C4-2B (cell line): ENCODE results near the gene PISD.

Source experiments
- H3K27ac ChIP-seq: fragments of 450-650 bp; 2 replicates; pipeline ENCODE4 v1.5.1; 2017
- ZFX ChIP-seq: fragments of 450-650 bp; IDR thresholded peaks from 2 replicates; pipeline ENCODE4 v1.6.1; 2017
- TF ChIP-seq, protein P1 (sequence below): fragments of 450-650 bp; conservative IDR thresholded peaks from 2 replicates; pipeline ENCODE4 v1.5.1; 2017; ENCODE audit warnings: mild to moderate bottlenecking

Gene PISD

DNA sequence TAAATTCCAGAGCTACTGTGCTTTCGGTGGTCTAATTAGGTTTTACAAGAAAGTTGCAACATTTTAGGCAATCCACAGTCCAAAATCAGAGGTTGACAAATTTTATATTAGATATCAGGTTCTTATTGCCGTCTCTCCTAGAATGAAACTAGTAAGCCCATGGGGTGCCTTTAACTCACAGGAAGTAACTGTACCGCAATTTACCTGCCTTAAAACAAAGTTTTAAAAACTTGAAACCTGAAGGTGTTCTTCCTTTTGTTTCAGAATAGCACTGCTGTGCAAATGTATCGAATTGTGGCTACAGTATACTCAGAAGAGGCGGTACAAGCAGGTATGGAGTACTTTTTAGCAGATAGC is 77.2 kb downstream of the PISD start:
- H3K27ac ChIP-seq = no peak overlapping the region
- TF ChIP-seq, protein P1, sequence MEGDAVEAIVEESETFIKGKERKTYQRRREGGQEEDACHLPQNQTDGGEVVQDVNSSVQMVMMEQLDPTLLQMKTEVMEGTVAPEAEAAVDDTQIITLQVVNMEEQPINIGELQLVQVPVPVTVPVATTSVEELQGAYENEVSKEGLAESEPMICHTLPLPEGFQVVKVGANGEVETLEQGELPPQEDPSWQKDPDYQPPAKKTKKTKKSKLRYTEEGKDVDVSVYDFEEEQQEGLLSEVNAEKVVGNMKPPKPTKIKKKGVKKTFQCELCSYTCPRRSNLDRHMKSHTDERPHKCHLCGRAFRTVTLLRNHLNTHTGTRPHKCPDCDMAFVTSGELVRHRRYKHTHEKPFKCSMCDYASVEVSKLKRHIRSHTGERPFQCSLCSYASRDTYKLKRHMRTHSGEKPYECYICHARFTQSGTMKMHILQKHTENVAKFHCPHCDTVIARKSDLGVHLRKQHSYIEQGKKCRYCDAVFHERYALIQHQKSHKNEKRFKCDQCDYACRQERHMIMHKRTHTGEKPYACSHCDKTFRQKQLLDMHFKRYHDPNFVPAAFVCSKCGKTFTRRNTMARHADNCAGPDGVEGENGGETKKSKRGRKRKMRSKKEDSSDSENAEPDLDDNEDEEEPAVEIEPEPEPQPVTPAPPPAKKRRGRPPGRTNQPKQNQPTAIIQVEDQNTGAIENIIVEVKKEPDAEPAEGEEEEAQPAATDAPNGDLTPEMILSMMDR = no peak
- no peak for TF ChIP-seq ZFX

DNA sequence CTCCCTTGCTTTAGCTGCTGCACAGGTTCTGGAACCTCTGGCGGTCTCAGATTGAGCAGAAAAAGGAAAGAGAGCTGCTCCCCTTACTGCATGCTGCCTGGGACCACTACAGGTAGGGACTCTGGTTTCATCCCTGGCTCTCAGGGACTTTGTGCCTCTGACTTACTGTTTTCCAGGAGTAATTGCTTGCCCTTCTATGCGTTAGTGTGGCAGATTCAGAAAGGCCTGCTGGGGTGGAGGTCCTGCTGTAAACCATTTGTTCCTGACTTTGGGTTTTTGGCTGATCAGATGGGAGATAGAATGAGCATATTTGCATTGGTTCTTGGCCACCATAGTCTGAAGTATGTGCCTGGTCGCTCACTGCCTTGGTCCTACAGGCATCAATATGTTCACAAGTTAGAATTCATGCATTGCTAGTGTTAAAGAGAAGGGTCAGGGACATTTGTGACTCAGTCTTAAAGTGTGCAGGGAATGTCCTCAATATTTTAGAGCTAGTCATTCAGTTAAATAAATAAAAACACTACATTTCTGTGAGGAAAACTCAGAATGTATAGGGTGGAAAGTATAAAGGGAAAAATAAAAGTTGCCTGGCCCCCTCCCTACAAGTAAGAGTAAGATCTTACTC is 78.0 kb downstream of the PISD start:
- no peak overlapping the region for H3K27ac ChIP-seq

DNA sequence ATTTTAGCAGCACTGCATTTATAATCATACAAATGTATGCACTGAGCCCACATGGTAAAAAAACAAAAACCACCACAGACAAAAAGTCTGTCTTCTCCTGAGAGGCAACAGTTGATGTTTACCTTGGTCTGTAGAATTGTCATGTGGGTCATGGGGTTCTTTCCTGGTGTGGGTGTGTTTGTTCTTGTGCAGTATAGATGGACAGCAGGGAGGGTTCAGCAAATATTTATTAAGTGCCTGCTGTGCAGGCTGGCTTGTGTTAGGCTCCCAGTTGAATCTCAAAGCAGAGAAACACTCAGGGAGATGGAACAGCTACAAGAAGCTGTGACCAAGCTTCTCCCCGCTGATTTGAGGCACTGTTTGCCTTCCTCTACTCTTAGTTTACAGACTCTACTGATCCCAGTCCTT is 82.2 kb downstream of the PISD start:
- H3K27ac ChIP-seq = peak overlapping the region; percentile 86
- TF ChIP-seq, protein P1 = no peak
- no peak for TF ChIP-seq ZFX

More for the DNA sequence above, 78.0 kb downstream of the PISD start:
- TF ChIP-seq, protein P1 = no peak
- no peak for TF ChIP-seq ZFX

DNA sequence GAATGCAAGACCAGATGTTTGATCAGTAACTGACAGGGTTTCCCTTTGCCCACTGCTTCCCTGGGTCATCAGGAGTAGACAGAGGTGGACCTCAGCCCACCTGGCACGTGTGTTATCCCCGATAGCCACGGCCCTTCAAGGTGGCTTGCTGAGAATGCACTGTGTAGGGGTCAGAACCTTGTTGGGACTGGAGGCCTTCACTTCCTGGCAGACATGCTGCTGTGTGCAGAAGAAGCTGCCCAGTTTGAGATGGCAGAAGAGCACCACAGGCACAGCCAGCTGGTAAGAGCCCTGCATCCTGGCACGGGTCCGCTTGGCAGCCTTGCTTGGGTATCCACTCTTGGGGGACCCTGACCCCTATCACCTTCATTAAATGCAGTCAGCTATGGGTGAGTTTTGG is 83.8 kb downstream of the PISD start:
- no peak for TF ChIP-seq ZFX
- TF ChIP-seq, protein P1 = no peak
- peak overlapping the region; percentile 86 for H3K27ac ChIP-seq

DNA sequence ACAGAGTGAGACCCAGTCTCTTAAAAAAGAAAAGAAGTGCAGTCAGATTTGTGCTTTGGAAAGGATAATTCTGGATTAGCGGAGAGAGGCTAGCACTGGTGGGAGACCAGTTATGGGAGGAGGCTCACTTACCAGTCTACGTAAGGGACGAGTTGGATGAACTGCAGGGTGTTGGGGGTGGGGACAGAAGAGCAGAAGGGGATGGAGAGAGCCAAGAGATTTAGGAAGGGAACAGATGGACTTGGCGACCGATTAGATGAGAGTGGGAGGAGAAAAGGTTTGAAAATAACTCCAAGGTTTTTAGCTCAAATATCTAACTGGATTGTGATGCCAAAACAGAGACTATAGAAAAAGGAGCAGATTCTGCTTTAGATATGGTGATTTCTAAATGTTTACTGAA is 84.3 kb downstream of the PISD start:
- H3K27ac ChIP-seq = no peak overlapping the region; the same call in 1 of the 2 replicates
- TF ChIP-seq ZFX = no peak
- TF ChIP-seq, protein P1 = no peak

DNA sequence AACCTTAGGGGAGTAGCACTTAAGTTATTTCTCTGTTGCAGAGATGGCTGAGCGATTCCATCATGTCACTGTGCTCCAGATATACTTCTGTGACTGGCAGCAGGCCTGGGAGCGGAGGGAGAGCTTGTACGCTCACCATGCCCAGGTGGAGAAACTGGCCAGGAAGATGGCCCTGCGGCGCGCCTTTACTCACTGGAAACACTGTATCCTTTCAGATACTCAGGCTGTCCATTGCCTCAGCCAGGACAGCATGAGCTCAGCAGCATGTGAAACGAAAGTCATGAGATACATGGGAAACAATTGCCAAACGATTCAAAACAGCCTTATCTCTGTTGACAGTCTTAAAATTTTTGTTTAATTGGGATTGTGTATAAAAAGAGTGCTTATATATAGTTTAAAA is 86.8 kb downstream of the PISD start:
- TF ChIP-seq ZFX = no peak
- TF ChIP-seq, protein P1 = no peak
- H3K27ac ChIP-seq = no peak overlapping the region

DNA sequence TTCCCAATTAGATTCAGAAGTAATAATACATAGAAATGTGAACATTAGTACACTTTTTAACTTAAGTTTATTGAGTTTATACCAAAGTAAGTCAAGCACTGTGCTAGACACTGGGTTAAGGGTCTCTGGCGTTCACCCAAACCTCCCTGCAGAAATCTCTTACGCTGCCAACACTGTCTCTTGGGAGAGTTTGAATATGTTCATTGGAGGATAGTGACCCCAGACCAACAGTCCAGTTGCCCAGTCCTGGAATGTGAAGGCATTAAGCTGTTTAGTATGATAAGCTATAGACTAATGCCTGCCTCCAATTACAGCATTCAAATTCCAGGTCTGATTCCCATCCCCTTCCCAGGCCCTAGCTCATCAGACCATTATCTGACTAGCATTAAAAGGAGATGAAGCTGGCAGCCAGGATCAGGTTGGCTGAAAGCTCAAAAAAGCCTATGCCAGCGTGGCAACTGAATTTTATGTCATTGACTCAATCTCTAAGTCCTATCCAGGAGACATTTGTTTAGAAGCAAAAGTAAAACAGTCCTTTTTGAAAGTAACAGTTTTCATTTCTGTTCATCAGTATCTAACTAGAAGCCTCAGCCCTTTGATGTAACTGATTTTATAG is 87.9 kb downstream of the PISD start:
- H3K27ac ChIP-seq = no peak overlapping the region
- TF ChIP-seq, protein P1 = no peak
- no peak for TF ChIP-seq ZFX
